ENCODE data around the gene KBTBD6. TPM values are rescaled to one million over a fixed set of nuclear protein-coding genes. Genes with fewer than 3 reads are reported as not detected.

Gene KBTBD6
- total and polyA plus RNA-seq, 4 donors: 2.1 to 5.1 (median 3.8) TPM

GRCh38 chr13:41157048-41157717 lies 24.6 kb upstream of the KBTBD6 start:
- Histone ChIP-seq H3K27ac (ENCODE audit: low read depth in 1 of 2, low read length in 2 of 2) (no peak overlapping the region), H3K4me3 (ENCODE audit: low read depth in 1 of 3, low read length in 3 of 3) (no peak overlapping the region), H3K9me3 (ENCODE audit: control insufficient read depth in 4 of 4, low read length in 3 of 4) (peaks cover 0 to 4% (median under 1%) of the 10 kb centered on the region in 4 donors), H3K27me3 (ENCODE audit: control insufficient read depth in 4 of 4, insufficient read depth in 4 of 4, low read length in 3 of 4) (no peaks in the 10 kb centered on the region), H3K36me3 (ENCODE audit: control insufficient read depth in 4 of 4, insufficient read depth in 3 of 4, low read depth in 1 of 4, low read length in 3 of 4) (no peaks in the 10 kb centered on the region), H3K4me1 (ENCODE audit: control insufficient read depth in 4 of 4, insufficient read depth in 4 of 4, low read length in 3 of 4) (peaks cover 0 to 1% (median 0%) of the 10 kb centered on the region in 4 donors), H3K9ac (ENCODE audit: low read depth in 1 of 2, low read length in 2 of 2) (no peak overlapping the region)
- WGBS: 98% methylated on average over 4 of the region's 4 CpGs
- DNase-seq (ENCODE audit: low spot score): no peak
- TF ChIP-seq EGR1 (IDR thresholded peaks at IDR 0.05; ENCODE audit: low read depth in 2 of 2): no peak
- no peak for TF ChIP-seq NR2F2 (IDR thresholded peaks at IDR 0.05)
- TF ChIP-seq, protein P1, sequence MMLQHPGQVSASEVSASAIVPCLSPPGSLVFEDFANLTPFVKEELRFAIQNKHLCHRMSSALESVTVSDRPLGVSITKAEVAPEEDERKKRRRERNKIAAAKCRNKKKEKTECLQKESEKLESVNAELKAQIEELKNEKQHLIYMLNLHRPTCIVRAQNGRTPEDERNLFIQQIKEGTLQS (IDR thresholded peaks at IDR 0.05): no peak
- no peak for TF ChIP-seq FOXA1 (IDR thresholded peaks at IDR 0.05)
- TF ChIP-seq RAD21 (IDR thresholded peaks at IDR 0.05): no peak
- TF ChIP-seq HNF4G (IDR thresholded peaks at IDR 0.05): no peak
- TF ChIP-seq, protein P2, sequence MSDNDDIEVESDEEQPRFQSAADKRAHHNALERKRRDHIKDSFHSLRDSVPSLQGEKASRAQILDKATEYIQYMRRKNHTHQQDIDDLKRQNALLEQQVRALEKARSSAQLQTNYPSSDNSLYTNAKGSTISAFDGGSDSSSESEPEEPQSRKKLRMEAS (IDR thresholded peaks at IDR 0.05): no peak

DNA sequence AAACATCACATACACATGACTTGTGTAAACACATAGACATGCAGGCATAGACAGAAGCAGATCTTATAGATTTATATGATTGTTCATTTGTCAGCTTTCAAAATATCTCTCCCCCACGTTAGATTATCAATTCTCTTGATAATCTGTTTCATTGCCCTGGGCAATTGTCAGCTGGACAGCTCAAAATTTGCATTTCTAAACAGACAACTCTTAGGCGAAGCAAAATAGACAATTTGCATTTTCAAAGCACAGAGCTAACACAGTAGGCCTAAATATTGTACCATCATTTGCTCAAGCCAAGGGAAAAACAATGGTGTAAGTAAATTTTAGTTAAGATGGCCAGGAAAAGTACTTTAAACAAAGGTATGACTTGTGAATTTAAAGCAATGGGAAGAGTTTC lies 24.0 kb upstream of the KBTBD6 start:
- Histone ChIP-seq H3K27ac (ENCODE audit: low read depth in 1 of 2, low read length in 2 of 2) (no peak overlapping the region), H3K4me1 (ENCODE audit: control insufficient read depth in 4 of 4, insufficient read depth in 4 of 4, low read length in 3 of 4) (peaks cover 0 to 1% (median 0%) of the 10 kb centered on the region in 4 donors), H3K9ac (ENCODE audit: low read depth in 1 of 2, low read length in 2 of 2) (no peak overlapping the region), H3K36me3 (ENCODE audit: control insufficient read depth in 4 of 4, insufficient read depth in 3 of 4, low read depth in 1 of 4, low read length in 3 of 4) (no peaks in the 10 kb centered on the region), H3K27me3 (ENCODE audit: control insufficient read depth in 4 of 4, insufficient read depth in 4 of 4, low read length in 3 of 4) (no peaks in the 10 kb centered on the region), H3K9me3 (ENCODE audit: control insufficient read depth in 4 of 4, low read length in 3 of 4) (peaks cover 0 to 7% (median 6%) of the 10 kb centered on the region in 4 donors), H3K4me3 (ENCODE audit: low read depth in 1 of 3, low read length in 3 of 3) (no peak overlapping the region)
- no peak for DNase-seq (ENCODE audit: low spot score)
- 90% methylated on average over 2 of the region's 2 CpGs for WGBS
- no peak for TF ChIP-seq RXRA (IDR thresholded peaks at IDR 0.05)
- TF ChIP-seq FOXA2 (IDR thresholded peaks at IDR 0.05): no peak
- no peak for TF ChIP-seq RAD21 (IDR thresholded peaks at IDR 0.05)
- no peak for TF ChIP-seq TAF1 (conservative IDR thresholded peaks at IDR 0.05)
- no peak for TF ChIP-seq EGR1 (IDR thresholded peaks at IDR 0.05; ENCODE audit: low read depth in 2 of 2)
- no peak for TF ChIP-seq CTCF (IDR thresholded peaks at IDR 0.05; ENCODE audit: low read depth, low read length, missing input control)
- TF ChIP-seq HNF4A (conservative IDR thresholded peaks at IDR 0.05): no peak
- TF ChIP-seq, protein P3, sequence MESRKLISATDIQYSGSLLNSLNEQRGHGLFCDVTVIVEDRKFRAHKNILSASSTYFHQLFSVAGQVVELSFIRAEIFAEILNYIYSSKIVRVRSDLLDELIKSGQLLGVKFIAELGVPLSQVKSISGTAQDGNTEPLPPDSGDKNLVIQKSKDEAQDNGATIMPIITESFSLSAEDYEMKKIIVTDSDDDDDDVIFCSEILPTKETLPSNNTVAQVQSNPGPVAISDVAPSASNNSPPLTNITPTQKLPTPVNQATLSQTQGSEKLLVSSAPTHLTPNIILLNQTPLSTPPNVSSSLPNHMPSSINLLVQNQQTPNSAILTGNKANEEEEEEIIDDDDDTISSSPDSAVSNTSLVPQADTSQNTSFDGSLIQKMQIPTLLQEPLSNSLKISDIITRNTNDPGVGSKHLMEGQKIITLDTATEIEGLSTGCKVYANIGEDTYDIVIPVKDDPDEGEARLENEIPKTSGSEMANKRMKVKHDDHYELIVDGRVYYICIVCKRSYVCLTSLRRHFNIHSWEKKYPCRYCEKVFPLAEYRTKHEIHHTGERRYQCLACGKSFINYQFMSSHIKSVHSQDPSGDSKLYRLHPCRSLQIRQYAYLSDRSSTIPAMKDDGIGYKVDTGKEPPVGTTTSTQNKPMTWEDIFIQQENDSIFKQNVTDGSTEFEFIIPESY (IDR thresholded peaks at IDR 0.05): no peak
- TF ChIP-seq, protein P1 (IDR thresholded peaks at IDR 0.05): no peak
- TF ChIP-seq YY1 (IDR thresholded peaks at IDR 0.05): no peak
- TF ChIP-seq, protein P4, sequence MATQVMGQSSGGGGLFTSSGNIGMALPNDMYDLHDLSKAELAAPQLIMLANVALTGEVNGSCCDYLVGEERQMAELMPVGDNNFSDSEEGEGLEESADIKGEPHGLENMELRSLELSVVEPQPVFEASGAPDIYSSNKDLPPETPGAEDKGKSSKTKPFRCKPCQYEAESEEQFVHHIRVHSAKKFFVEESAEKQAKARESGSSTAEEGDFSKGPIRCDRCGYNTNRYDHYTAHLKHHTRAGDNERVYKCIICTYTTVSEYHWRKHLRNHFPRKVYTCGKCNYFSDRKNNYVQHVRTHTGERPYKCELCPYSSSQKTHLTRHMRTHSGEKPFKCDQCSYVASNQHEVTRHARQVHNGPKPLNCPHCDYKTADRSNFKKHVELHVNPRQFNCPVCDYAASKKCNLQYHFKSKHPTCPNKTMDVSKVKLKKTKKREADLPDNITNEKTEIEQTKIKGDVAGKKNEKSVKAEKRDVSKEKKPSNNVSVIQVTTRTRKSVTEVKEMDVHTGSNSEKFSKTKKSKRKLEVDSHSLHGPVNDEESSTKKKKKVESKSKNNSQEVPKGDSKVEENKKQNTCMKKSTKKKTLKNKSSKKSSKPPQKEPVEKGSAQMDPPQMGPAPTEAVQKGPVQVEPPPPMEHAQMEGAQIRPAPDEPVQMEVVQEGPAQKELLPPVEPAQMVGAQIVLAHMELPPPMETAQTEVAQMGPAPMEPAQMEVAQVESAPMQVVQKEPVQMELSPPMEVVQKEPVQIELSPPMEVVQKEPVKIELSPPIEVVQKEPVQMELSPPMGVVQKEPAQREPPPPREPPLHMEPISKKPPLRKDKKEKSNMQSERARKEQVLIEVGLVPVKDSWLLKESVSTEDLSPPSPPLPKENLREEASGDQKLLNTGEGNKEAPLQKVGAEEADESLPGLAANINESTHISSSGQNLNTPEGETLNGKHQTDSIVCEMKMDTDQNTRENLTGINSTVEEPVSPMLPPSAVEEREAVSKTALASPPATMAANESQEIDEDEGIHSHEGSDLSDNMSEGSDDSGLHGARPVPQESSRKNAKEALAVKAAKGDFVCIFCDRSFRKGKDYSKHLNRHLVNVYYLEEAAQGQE (IDR thresholded peaks at IDR 0.05): no peak
- TF ChIP-seq NR2F2 (IDR thresholded peaks at IDR 0.05): no peak
- no peak for TF ChIP-seq FOXA1 (IDR thresholded peaks at IDR 0.05)
